Measurements from ENCODE around the gene APP.

Gene APP

DNA sequence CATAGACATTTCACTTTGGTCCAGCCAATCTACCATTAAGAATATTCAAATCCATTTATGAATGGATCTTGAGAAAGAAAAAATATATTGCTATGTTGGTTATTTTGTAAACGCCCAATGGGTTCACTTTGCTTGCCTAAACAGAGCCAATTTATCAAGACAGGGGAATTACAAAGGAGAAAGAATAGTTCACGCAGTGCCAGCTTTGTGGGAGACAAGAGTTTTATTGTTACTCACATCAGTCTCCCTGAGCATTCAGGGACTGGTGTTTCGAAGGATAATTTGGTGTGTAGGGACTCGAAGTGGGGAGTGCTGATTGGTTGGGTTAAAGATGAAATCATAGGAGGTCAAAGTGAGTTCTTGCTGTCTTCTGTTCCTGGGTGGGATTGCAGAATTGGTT is 300.5 kb downstream of the APP start:
- H3K36me3 Mint-ChIP-seq: peaks cover 3% of the 10 kb centered on the region
- no peaks in the 10 kb centered on the region for H3K4me1 Mint-ChIP-seq (ENCODE audit: low read depth)
- peaks cover 7% of the 10 kb centered on the region for H3K27me3 Mint-ChIP-seq
- no peak overlapping the region for H3K4me3 Mint-ChIP-seq
- H3K9me3 Mint-ChIP-seq (ENCODE audit: low read depth): no peaks in the 10 kb centered on the region
- no peak overlapping the region for H3K27ac Mint-ChIP-seq

DNA sequence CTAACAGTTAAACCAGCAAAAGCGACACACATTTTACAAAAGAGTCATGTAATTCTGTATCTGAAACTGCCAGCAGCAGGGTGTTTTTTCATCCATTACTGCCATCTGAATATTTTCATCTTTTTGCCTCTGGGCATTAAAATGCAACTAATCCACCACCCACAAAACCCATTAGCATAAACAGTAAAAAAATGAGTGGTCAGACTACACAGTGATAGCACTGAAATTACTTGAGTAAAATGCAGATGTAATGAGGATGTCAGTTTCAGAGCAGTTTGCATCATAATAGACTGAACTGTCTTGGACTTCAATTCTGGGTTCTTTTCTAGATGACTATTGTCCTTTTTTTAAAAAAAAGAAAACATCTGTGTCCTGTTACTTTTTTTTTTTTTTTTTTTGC is 303.5 kb downstream of the APP start:
- Mint-ChIP-seq H3K4me1 (ENCODE audit: low read depth) (no peaks in the 10 kb centered on the region), H3K27me3 (peaks cover 7% of the 10 kb centered on the region), H3K36me3 (peaks cover 3% of the 10 kb centered on the region), H3K27ac (no peak overlapping the region), H3K9me3 (ENCODE audit: low read depth) (no peaks in the 10 kb centered on the region), H3K4me3 (no peak overlapping the region)

DNA sequence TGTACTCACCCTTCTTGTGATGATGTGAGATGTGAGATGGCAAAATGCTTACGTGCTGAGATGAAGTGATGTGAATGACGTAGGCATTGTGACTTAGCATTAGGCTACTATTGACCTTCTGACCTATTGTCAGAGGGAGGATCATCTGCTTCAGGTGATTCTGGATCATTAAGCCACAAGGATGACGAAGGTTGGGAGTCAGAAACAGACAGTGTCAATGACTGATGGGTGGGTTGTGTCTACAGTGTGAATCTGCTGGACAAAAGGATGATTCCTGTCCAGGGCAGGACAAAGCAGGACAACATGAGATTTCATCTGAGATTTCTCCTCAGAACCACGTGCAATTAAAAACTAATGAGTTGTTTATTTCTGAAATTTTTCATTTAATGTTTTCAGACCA is 306.8 kb downstream of the APP start:
- no peaks in the 10 kb centered on the region for H3K9me3 Mint-ChIP-seq (ENCODE audit: low read depth)
- H3K36me3 Mint-ChIP-seq: no peaks in the 10 kb centered on the region
- no peak overlapping the region for H3K27ac Mint-ChIP-seq

DNA sequence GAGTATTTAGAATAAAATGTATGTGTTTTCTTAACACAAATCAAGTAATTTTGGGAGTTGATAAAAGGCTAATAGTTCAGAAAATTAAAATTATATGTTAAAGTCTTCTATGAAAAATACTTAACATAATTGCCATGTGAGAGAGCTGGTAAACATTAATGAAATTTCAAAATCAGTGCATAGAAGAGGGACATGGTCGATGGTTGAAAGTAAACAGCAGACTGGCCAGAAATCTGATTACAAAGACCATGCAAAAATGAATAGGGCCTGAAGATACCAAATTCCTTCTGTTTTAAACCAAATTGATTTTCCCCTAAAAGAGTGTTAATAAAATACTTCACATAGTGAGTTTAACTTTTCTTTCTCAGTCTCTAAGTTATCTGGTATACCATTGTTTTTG is 307.5 kb downstream of the APP start:
- Mint-ChIP-seq H3K36me3 (no peaks in the 10 kb centered on the region), H3K9me3 (ENCODE audit: low read depth) (no peaks in the 10 kb centered on the region), H3K4me3 (no peak overlapping the region), H3K4me1 (ENCODE audit: low read depth) (no peaks in the 10 kb centered on the region), H3K27ac (no peak overlapping the region), H3K27me3 (no peaks in the 10 kb centered on the region)

More for the DNA sequence above, 306.8 kb downstream of the APP start:
- Mint-ChIP-seq H3K4me3 (no peak overlapping the region), H3K27me3 (peaks cover 3% of the 10 kb centered on the region), H3K4me1 (ENCODE audit: low read depth) (no peaks in the 10 kb centered on the region)

DNA sequence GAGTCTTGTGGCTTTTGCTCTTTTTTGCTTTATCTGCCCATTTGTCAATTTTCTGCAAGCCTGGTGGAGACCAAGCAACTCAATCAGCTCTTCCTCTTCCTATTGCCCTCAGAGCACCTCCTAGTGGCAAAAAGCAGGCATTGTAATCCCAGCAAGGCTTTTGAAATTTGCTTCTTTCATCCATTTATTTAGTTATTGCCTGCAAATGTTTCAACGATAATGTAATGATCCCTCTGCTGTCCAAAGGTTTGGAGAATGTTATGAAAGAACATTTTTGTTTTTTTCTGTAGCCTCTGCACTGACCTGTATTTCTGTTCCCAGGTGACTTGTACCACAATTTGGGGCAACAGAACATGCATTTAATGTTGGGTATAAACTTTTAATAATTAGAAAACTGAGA is 308.0 kb downstream of the APP start:
- H3K9me3 Mint-ChIP-seq (ENCODE audit: low read depth): no peaks in the 10 kb centered on the region
- H3K4me3 Mint-ChIP-seq: no peak overlapping the region
- H3K36me3 Mint-ChIP-seq: no peaks in the 10 kb centered on the region
- no peaks in the 10 kb centered on the region for H3K4me1 Mint-ChIP-seq (ENCODE audit: low read depth)
- no peak overlapping the region for H3K27ac Mint-ChIP-seq
- no peaks in the 10 kb centered on the region for H3K27me3 Mint-ChIP-seq

DNA sequence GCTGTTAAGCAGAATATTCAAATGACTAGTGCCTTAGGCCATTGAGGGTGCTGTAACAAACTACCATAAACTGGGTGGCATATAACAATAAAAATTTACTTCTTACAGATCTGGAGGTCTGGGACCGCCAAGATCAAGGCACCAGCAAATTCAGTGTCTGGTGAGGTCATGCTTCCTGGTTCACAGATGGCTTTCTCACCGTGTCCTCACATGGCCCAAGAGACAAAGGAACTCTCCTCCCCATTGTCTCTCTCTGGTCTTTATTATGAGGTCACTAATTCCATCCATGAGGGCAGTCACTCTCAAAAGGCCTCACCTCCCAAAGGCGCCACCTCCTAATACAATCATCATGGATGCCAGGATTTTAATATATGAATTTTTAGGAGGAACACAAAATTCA is 308.5 kb downstream of the APP start:
- Mint-ChIP-seq H3K36me3 (no peaks in the 10 kb centered on the region), H3K27ac (no peak overlapping the region), H3K9me3 (ENCODE audit: low read depth) (no peaks in the 10 kb centered on the region), H3K27me3 (no peaks in the 10 kb centered on the region), H3K4me1 (ENCODE audit: low read depth) (no peaks in the 10 kb centered on the region), H3K4me3 (no peak overlapping the region)

DNA sequence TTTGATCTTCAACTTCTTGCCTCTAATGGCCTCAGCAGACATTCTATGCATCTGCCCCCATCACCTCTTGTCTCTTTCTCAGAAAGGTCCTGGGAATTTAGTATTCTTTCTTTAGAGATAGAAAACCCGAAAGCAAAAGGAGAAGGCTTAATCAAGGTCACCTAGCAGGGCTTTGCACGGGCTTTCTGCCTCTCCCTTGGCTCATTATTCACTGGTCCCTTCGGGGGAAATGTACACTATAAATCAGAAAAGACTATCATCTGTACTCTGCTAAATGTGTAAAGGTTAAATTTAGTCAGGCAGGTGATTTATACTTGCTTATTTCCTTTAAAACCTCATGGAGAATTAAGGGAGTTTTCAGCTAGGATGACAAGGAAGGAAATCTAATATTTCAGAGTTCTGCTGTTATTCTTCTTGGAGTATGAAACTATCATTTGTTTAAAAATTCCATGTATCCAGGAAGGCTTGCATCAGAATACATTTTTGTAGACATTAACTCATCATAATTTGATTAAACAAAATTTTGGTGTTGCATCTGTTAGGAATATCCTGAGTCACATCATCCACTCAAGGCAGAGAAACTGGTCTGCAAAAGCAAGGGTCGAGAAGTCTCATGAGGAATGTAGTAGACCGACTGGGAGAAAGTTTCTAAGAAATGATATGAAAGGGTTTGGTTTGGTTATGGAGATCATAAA is 311.2 kb downstream of the APP start:
- no peak overlapping the region for H3K27ac Mint-ChIP-seq
- no peaks in the 10 kb centered on the region for H3K36me3 Mint-ChIP-seq
- H3K4me1 Mint-ChIP-seq (ENCODE audit: low read depth): no peaks in the 10 kb centered on the region
- no peaks in the 10 kb centered on the region for H3K9me3 Mint-ChIP-seq (ENCODE audit: low read depth)
- no peak overlapping the region for H3K4me3 Mint-ChIP-seq
- no peaks in the 10 kb centered on the region for H3K27me3 Mint-ChIP-seq

DNA sequence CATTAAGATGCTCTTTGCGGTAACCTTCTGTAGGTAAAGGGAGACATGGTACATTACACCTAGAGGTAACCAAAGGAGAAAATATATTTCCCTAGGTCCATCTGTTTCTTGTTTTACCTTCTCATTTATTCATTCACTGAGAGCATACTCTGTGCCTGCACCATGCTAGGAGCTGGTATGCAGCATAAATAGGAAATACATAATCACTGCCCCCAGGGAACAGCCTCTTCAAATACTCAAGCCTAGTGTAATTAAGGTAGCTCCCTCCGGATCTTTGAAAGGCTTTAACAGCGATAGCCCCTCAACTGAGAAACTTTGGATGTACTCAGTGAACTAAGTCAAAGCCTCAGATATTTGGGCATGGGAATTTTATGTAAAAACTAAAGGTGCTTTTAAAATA is 312.2 kb downstream of the APP start:
- Mint-ChIP-seq H3K27ac (no peak overlapping the region), H3K27me3 (no peaks in the 10 kb centered on the region), H3K36me3 (no peaks in the 10 kb centered on the region)

DNA sequence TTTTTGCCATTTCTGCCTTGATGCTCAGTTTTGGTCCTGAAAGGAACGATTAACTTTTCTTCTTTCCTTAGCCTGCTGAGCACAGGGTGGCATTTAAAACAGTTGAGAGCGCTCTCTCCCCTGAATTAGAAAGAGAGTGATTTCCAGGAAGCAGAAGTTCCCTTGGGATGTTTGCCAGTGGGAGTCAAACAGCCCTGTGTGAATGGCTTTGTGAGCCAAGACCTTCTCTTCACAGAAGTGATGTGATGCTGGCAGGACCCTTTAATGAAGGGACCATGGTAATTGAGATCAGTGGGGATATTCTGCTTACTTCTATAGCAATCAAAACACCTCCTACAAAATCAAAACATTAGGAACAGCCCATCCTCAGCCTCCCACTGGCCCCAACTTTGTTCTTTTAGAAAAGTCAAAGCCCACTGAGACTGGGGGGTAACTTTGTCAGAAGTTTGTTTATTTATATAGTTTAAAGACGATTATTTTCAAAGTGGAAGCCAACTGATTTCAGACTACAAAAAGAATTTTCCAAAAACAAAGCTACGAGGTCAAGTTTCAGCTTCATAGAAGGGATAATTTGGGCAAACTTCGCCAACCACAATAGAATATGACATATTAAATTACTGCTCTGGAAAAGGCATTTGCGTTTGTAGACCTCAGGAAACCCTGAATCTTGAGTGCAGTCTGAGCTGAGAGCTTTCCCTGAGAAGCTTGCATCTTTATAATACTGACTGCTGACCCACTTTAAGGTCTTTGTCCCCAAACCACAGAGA is 313.1 kb downstream of the APP start:
- no peaks in the 10 kb centered on the region for H3K4me1 Mint-ChIP-seq (ENCODE audit: low read depth)
- no peaks in the 10 kb centered on the region for H3K27me3 Mint-ChIP-seq
- H3K27ac Mint-ChIP-seq: no peak overlapping the region
- no peak overlapping the region for H3K4me3 Mint-ChIP-seq
- H3K36me3 Mint-ChIP-seq: no peaks in the 10 kb centered on the region
- no peaks in the 10 kb centered on the region for H3K9me3 Mint-ChIP-seq (ENCODE audit: low read depth)

More for the DNA sequence above, 312.2 kb downstream of the APP start:
- no peak overlapping the region for H3K4me3 Mint-ChIP-seq
- H3K4me1 Mint-ChIP-seq (ENCODE audit: low read depth): no peaks in the 10 kb centered on the region
- no peaks in the 10 kb centered on the region for H3K9me3 Mint-ChIP-seq (ENCODE audit: low read depth)

DNA sequence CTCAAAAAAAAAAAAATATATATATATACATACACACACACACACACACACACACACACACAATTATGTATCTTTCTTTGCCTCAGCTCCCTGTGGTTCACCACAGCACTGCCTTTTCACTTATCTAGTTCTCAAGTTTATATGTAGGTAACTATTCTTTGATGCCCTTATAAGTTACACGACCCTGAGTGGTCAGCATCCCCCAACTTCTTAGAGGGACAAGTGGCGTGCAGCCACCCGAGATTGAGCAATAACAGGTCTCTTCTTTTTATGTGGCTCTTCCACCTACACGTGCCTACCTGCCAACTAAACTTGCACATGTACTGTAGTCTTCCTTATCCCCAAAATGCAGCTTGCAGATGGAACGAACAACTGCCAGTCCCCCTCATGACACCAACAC is 315.0 kb downstream of the APP start:
- Mint-ChIP-seq H3K36me3 (no peaks in the 10 kb centered on the region), H3K9me3 (ENCODE audit: low read depth) (no peaks in the 10 kb centered on the region), H3K4me3 (no peak overlapping the region), H3K27me3 (no peaks in the 10 kb centered on the region), H3K4me1 (ENCODE audit: low read depth) (no peaks in the 10 kb centered on the region), H3K27ac (no peak overlapping the region)

DNA sequence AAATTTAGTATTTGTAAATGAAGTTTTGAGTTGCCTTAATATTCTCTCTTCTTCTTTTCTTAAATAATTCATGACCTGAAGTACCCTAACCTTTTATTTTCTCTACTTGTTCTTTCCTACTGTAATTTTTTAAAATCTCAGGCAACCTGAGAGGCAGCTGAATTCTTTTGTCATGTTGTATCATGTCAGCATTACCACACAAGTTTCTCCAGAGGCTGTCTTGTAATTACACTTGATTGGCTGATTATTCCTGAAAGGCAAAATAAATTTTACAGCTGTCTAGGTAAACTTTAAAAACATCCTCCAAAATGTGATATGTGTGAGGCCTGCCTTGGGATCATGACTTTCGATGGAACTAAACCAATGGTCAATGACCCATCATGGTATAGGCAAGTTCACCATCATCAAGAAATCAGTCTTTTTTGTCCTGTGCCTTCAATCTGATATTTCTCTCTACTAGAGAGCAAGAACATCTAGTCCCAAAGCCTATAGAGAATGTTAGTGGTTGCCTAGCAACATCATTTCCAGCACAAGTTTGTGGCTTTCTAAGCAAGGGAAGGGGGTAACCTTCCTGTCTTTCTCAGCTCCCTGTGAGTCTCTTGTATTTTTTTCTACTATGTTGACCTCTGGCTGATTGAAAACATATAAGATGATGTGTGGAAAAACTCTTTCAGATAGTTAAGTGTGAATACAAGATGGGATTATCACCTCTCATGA is 320.3 kb downstream of the APP start:
- Mint-ChIP-seq H3K9me3 (ENCODE audit: low read depth) (peaks cover 13% of the 10 kb centered on the region), H3K27me3 (no peaks in the 10 kb centered on the region), H3K4me1 (ENCODE audit: low read depth) (no peaks in the 10 kb centered on the region), H3K4me3 (no peak overlapping the region), H3K27ac (no peak overlapping the region), H3K36me3 (peaks cover 7% of the 10 kb centered on the region)

DNA sequence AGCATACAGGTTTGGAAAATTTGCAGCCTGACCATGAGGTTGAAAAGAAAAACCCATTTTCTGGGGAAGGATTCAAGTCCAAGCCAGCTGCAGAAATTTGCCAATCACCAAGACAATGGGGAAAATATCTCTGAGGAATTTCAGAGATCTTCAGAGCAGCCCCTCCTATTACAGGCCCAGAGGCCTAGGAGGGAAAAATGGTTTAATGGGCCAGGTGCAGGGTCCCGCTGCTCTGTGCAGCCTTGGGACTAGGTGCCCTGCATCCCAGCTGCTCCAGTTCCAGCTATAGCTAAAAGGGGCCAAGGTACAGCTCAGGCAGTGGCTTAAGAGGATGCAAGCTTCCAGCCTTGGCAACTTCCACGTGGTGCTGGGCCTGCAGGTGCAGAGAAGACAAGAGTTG is 322.3 kb downstream of the APP start:
- no peaks in the 10 kb centered on the region for H3K4me1 Mint-ChIP-seq (ENCODE audit: low read depth)
- H3K27me3 Mint-ChIP-seq: peaks cover 4% of the 10 kb centered on the region
- no peak overlapping the region for H3K27ac Mint-ChIP-seq
- H3K4me3 Mint-ChIP-seq: no peak overlapping the region
- peaks cover 13% of the 10 kb centered on the region for H3K9me3 Mint-ChIP-seq (ENCODE audit: low read depth)
- peaks cover 7% of the 10 kb centered on the region for H3K36me3 Mint-ChIP-seq

DNA sequence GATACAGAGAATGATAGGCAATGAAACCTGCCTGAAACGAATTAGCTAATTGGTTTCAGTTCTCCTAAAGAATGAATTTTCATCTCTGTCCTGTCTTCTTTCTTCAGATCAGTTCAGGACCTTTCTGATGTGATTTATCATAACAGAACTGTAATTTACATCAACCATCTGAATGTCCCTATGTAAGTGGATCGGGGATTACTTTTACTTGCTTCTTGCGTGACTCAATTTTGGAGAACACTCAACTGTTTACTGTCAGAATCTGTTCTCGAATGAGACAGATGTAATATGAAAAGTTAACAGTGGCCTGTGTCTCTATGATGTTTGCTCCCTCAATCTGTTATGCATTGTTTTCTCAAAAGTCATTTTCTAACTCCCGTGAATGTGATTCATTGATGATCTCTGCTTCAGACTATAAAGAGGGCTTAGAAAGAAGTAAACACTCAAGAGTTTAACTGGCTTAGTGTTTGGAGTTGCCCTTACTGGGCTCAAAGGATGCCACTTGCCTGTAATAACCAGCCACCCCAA is 324.8 kb downstream of the APP start:
- Mint-ChIP-seq H3K9me3 (ENCODE audit: low read depth) (peaks cover 13% of the 10 kb centered on the region), H3K4me3 (no peak overlapping the region), H3K36me3 (peaks cover 7% of the 10 kb centered on the region), H3K27me3 (peaks cover 8% of the 10 kb centered on the region), H3K4me1 (ENCODE audit: low read depth) (no peaks in the 10 kb centered on the region), H3K27ac (no peak overlapping the region)

DNA sequence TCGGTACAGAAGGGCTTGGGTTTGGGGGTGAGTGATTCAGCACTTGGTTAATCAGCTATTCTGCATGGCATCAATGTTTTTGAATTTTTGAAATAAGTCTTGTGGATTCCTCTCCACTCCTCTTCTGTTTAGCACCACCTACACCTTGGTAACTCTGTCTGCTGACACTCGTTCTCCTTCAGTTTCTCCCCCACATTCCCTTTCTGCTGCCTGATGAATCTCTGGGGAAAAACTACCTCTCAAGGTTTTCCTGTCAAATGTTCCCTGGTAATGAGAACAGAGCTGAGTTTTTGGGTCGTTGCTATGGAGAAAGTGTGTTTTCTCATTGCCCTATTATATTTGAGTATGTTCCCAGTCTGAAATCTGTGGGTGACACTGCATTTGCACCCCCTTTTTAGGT is 327.6 kb downstream of the APP start:
- Mint-ChIP-seq H3K27ac (no peak overlapping the region), H3K27me3 (peaks cover 14% of the 10 kb centered on the region), H3K9me3 (ENCODE audit: low read depth) (peaks cover 14% of the 10 kb centered on the region), H3K4me3 (no peak overlapping the region), H3K36me3 (peaks cover 6% of the 10 kb centered on the region), H3K4me1 (ENCODE audit: low read depth) (no peaks in the 10 kb centered on the region)

DNA sequence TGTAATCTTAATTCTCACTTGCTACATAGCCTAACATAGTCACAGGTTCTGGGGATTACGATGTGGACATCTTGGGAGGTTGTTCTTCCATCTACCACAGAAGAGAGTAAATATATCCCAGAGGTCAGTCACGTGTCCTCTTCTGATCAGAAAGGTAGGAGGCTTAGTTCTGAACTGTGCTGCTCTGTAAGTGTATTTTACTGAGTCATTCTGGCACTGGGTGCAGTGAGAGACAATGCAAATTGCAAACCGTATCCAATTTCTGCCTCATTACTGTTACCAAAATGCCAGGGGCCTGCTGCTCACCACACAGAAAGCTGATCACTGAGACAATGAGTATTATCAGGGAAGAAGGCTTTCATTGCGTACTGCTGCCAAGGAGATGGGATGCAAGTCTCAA is 331.8 kb downstream of the APP start:
- Mint-ChIP-seq H3K4me1 (ENCODE audit: low read depth) (no peaks in the 10 kb centered on the region), H3K36me3 (peaks cover 4% of the 10 kb centered on the region), H3K27ac (no peak overlapping the region), H3K27me3 (peaks cover 10% of the 10 kb centered on the region), H3K9me3 (ENCODE audit: low read depth) (peaks cover 5% of the 10 kb centered on the region), H3K4me3 (no peak overlapping the region)
